Measurements from ENCODE around the gene RAPGEF1. TPM values are rescaled to one million over a fixed set of nuclear protein-coding genes. Genes with fewer than 3 reads are reported as not detected.

Gene RAPGEF1
- total and polyA plus RNA-seq, 2 of the 13 experiments (the other 11 are each of a cell fraction or from before 2014, with no cell fraction given) = 21.2 to 38.9 TPM

DNA sequence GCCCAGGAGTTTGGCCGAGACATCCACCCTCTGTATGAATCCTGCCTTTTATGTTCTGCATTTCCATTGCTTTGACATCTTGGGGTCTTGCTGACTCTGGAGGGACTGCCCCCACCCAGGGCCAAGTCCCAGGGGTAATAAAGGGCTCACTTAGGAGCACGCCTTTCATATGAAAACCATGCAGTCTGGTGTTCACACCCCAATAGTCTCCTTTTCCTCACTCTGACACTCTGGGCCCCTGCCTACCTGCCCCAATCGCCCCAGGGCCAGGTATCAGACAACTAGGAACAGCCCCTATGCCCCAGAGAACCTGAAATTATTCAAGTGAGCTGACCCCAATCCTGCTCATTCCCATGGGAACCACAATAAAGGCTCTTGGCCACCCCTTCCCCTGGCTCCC, 33.1 kb upstream of the RAPGEF1 start:
- peaks cover 5 to 22% of the 10 kb centered on the region in 2 experiments; a peak in 3 of 5 replicates for H3K27me3 ChIP-seq (ENCODE audit: control insufficient read depth in 1 of 2, insufficient read depth in 2 of 2, low read length in 2 of 2)
- no peak overlapping the region for H3K4me2 ChIP-seq (ENCODE audit: low read depth, low read length)
- WGBS (ENCODE audit: low lambda C conversion rate) = 0% methylated on average over 2 of the region's 3 CpGs
- H3K9ac ChIP-seq (ENCODE audit: insufficient read depth, low read depth, low read length) = no peak overlapping the region
- no peaks in the 10 kb centered on the region; the same call in 1 of the 2 replicates for H4K20me1 ChIP-seq (ENCODE audit: insufficient read depth, low read length)
- no peak overlapping the region for H3K4me3 ChIP-seq (replicated peaks in 1 of 3; ENCODE audit: insufficient read depth in 1 of 3, low read depth in 2 of 3, low read length in 3 of 3)
- no peaks in the 10 kb centered on the region for H3K79me2 ChIP-seq (ENCODE audit: insufficient read depth, low read length)
- TF ChIP-seq ZNF567 (CRISPR knock-in tag; IDR thresholded peaks at IDR 0.05; ENCODE audit: borderline replicate concordance) = no peak
- no peak for TF ChIP-seq EHMT2 (IDR thresholded peaks at IDR 0.05; ENCODE audit: borderline replicate concordance, low read depth, low read length)
- TF ChIP-seq NFIC (IDR thresholded peaks at IDR 0.05; ENCODE audit: low read length) = no peak
- TF ChIP-seq CHD2 (IDR thresholded peaks at IDR 0.05; ENCODE audit: low read depth, low read length) = no peak
- no peak for TF ChIP-seq ZNF441 (CRISPR knock-in tag; IDR thresholded peaks at IDR 0.05; ENCODE audit: borderline replicate concordance)
- no peak for TF ChIP-seq ZFP90 (CRISPR knock-in tag; IDR thresholded peaks at IDR 0.05; ENCODE audit: borderline replicate concordance)
- TF ChIP-seq, protein P1, sequence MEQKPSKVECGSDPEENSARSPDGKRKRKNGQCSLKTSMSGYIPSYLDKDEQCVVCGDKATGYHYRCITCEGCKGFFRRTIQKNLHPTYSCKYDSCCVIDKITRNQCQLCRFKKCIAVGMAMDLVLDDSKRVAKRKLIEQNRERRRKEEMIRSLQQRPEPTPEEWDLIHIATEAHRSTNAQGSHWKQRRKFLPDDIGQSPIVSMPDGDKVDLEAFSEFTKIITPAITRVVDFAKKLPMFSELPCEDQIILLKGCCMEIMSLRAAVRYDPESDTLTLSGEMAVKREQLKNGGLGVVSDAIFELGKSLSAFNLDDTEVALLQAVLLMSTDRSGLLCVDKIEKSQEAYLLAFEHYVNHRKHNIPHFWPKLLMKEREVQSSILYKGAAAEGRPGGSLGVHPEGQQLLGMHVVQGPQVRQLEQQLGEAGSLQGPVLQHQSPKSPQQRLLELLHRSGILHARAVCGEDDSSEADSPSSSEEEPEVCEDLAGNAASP (CRISPR knock-in tag; IDR thresholded peaks at IDR 0.05; ENCODE audit: borderline replicate concordance) = no peak
- TF ChIP-seq, protein P2, sequence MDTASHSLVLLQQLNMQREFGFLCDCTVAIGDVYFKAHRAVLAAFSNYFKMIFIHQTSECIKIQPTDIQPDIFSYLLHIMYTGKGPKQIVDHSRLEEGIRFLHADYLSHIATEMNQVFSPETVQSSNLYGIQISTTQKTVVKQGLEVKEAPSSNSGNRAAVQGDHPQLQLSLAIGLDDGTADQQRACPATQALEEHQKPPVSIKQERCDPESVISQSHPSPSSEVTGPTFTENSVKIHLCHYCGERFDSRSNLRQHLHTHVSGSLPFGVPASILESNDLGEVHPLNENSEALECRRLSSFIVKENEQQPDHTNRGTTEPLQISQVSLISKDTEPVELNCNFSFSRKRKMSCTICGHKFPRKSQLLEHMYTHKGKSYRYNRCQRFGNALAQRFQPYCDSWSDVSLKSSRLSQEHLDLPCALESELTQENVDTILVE (CRISPR knock-in tag; IDR thresholded peaks at IDR 0.05) = no peak
- no peak for TF ChIP-seq ZNF550 (CRISPR knock-in tag; IDR thresholded peaks at IDR 0.05; ENCODE audit: borderline replicate concordance)
- TF ChIP-seq DPF2 (CRISPR knock-in tag; IDR thresholded peaks at IDR 0.05; ENCODE audit: borderline replicate concordance, low read depth) = no peak
- ChIA-PET CTCF (ENCODE audit: low intra/inter-chr PET ratio, low total read pairs) (no interaction called here), POLR2A (no interaction called here)
- H3K9me3 ChIP-seq (ENCODE audit: low read length) = no peaks in the 10 kb centered on the region
- H3K36me3 ChIP-seq (replicated peaks in 1 of 2; ENCODE audit: control insufficient read depth in 1 of 2, insufficient read depth in 2 of 2, low read length in 2 of 2) = no peaks in the 10 kb centered on the region
- ATAC-seq (no peak), DNase-seq (ENCODE audit: low spot score) (no peak), FAIRE-seq (no peak)
- no peaks in the 10 kb centered on the region for H3K4me1 ChIP-seq (ENCODE audit: insufficient read depth, low read length)
- no TSS peak for BruUV-seq (replicated peaks)
- H2AFZ ChIP-seq (ENCODE audit: low read length) = no peak overlapping the region
- H3K27ac ChIP-seq (ENCODE audit: extremely low read length, insufficient read depth, low read length) = no peak overlapping the region
- intact Hi-C loops (cut with micrococcal nuclease; ENCODE audit: unreplicated experiment) (no loop called here), in situ Hi-C loops (cut with HindIII; ENCODE audit: extremely low pct_ligation_motif_present, low pct_unique_long_range_greater_than_20kb) (no loop called here)
